HepG2 (cell line): Measurements from ENCODE around the gene PNRC1. TPM values are rescaled to one million over a fixed set of nuclear protein-coding genes. Genes with fewer than 3 reads are reported as not detected.

ENCODE experiments used
- ATAC-seq: fragments of 200-7000 bp; cut with Tn5 transposase; 3 replicates; pipeline ENCODE4 v1.9.1; 2020; ENCODE audit warnings: mild to moderate bottlenecking, moderate library complexity
- BruUV-seq: library from RNA; stranded (reverse); fragments of 400-500 nt; replicated peaks from 2 replicates; lab custom pipeline; 2021; lab: Mats Ljungman, UMichigan
- CTCF ChIA-PET: fragments of 300-600 bp; formaldehyde crosslinking; extraction: SDS; loops from one replicate; lab custom pipeline; 2021; ENCODE audit warnings: low total read pairs, inconsistent platforms, low intra/inter-chr PET ratio; lab: Yijun Ruan, JAX
- POLR2A ChIA-PET: fragments of 350-600 bp; sonication (Branson Sonifier 250); formaldehyde crosslinking; loops from one replicate; lab custom pipeline; 2020; ENCODE audit warnings: antibody characterized with exemption, inconsistent platforms; lab: Yijun Ruan, JAX
- DNase-seq: peaks from one replicate; pipeline ENCODE4 v3.0.0-alpha.2; 2015; ENCODE audit warnings: low spot score
- FAIRE-seq: peaks from 3 replicates; lab custom pipeline; 2011; peaks lifted over from hg19 to GRCh38; lab: Jason Lieb, UNC
- H2AFZ ChIP-seq: one replicate; pipeline ENCODE4 v1.6.1; 2011; ENCODE audit warnings: low read length, inconsistent platforms
- H3K27ac ChIP-seq: fragments of 300-600 bp; 3 replicates; pipeline ENCODE4 v1.8.0; 2011; ENCODE audit warnings: mixed run types, mild to moderate bottlenecking, mixed read lengths, low read length, inconsistent platforms; ENCODE audit not compliant: insufficient read depth; ENCODE audit errors: extremely low read length
- H3K27me3 ChIP-seq, 2 experiments: fragments of 200-600 bp in 1 of 2; 2 replicates in 1 of 2; 3 replicates in 1 of 2; pipeline versions ENCODE4 v1.6.0 to v1.8.0; 2011; ENCODE audit warnings: low read length in 2 of 2, mild to moderate bottlenecking in 2 of 2, moderate library complexity in 2 of 2, inconsistent platforms in 1 of 2; ENCODE audit not compliant: insufficient read depth in 2 of 2, control insufficient read depth in 1 of 2
- H3K36me3 ChIP-seq, 2 experiments: fragments of 200-600 bp in 1 of 2; replicated peaks in 1 of 2; 2 replicates in 1 of 2; 3 replicates in 1 of 2; pipeline versions ENCODE4 v1.5.1 to v1.8.0; 2011; ENCODE audit warnings: low read length in 2 of 2, inconsistent platforms in 1 of 2; ENCODE audit not compliant: insufficient read depth in 2 of 2, control insufficient read depth in 1 of 2
- H3K4me1 ChIP-seq: 2 replicates; pipeline ENCODE4 v1.5.1; 2012; ENCODE audit warnings: low read length, inconsistent platforms; ENCODE audit not compliant: insufficient read depth
- H3K4me2 ChIP-seq: 2 replicates; pipeline ENCODE4 v1.6.0; 2011; ENCODE audit warnings: low read depth, low read length, inconsistent platforms
- H3K4me3 ChIP-seq, 3 experiments: fragments of 200-600 bp in 1 of 3; sonication (generic), shearing (Covaris generic) in 1 of 3; replicated peaks in 1 of 3; 2 replicates each; pipeline ENCODE4 v1.5.1; 2011 to 2016; ENCODE audit warnings: low read length in 3 of 3, inconsistent platforms in 2 of 3, low read depth in 2 of 3, mild to moderate bottlenecking in 2 of 3, control low read depth in 1 of 3, mixed read lengths in 1 of 3; ENCODE audit not compliant: insufficient read depth in 1 of 3
- H3K79me2 ChIP-seq: one replicate; pipeline ENCODE4 v1.6.1; 2011; ENCODE audit warnings: low read length, inconsistent platforms; ENCODE audit not compliant: insufficient read depth
- H3K9ac ChIP-seq: 2 replicates; pipeline ENCODE4 v1.6.0; 2011; ENCODE audit warnings: mild to moderate bottlenecking, low read depth, low read length, inconsistent platforms; ENCODE audit not compliant: insufficient read depth
- H3K9me3 ChIP-seq: 2 replicates; pipeline ENCODE4 v1.5.1; 2012; ENCODE audit warnings: mild to moderate bottlenecking, low read length
- H4K20me1 ChIP-seq: 2 replicates; pipeline ENCODE4 v1.6.0; 2011; ENCODE audit warnings: inconsistent platforms, mild to moderate bottlenecking, low read length, moderate library complexity; ENCODE audit not compliant: insufficient read depth
- KIAA2018 ChIP-seq: sonication (generic); formaldehyde crosslinking; IDR thresholded peaks from 2 replicates; pipeline ENCODE4 v1.5.0; 2020; ENCODE audit warnings: mild to moderate bottlenecking, missing genetic modification reagents, borderline replicate concordance
- MAFF ChIP-seq: IDR thresholded peaks from 2 replicates; pipeline ENCODE4 v1.6.1; 2011; ENCODE audit warnings: low read depth, low read length, improper control_type of control experiment
- MAFK ChIP-seq, 2 experiments: IDR thresholded peaks in 1 of 2; conservative IDR thresholded peaks in 1 of 2; 2 replicates each; pipeline ENCODE4 v1.6.1; 2011; ENCODE audit warnings: improper control_type of control experiment in 2 of 2, low read length in 2 of 2
- TARDBP ChIP-seq: sonication (generic); formaldehyde crosslinking; IDR thresholded peaks from 2 replicates; pipeline ENCODE4 v1.8.0; 2022; ENCODE audit warnings: mild to moderate bottlenecking, missing genetic modification reagents
- TFDP2 ChIP-seq: sonication (generic); formaldehyde crosslinking; IDR thresholded peaks from 2 replicates; pipeline ENCODE4 v1.4.0; 2020; ENCODE audit warnings: missing genetic modification reagents
- WGBS: methylation state at CpG from one replicate; pipeline ENCODE4 v1.1.6; 2017; ENCODE audit warnings: low lambda C conversion rate; 5-methylcytosine and 5-hydroxymethylcytosine counted together
- in situ Hi-C: cut with HindIII; loops from 2 replicates; pipeline ENCODE4 v1.10.0; 2017; ENCODE audit warnings: low pct_unique_long_range_greater_than_20kb; ENCODE audit not compliant: extremely low pct_ligation_motif_present
- intact Hi-C: fragments of 100-400 bp; cut with micrococcal nuclease; formaldehyde crosslinking; loops from one replicate; pipeline ENCODE4 v1.10.0; 2022; ENCODE audit not compliant: unreplicated experiment
- polyA plus RNA-seq, 8 experiments: library from polyadenylated mRNA; depleted of rRNA in 3 of 8; stranded (reverse) in 7 of 8; unstranded in 1 of 8; fragments of >200 nt; fragmentation: Illumina TruSeq in 4 of 8; extraction: Trizol in 4 of 8; gene quantifications; 2 replicates each; pipeline versions ENCODE4 v1.2.1 to v1.2.3, GENCODE V29; 2011 to 2016; ENCODE audit warnings: low read depth in 4 of 8, missing spikeins in 1 of 8, mixed read lengths in 1 of 8; ENCODE audit not compliant: insufficient read depth in 1 of 8
- total RNA-seq, 5 experiments: library from RNA; depleted of rRNA; stranded (reverse); fragments of >200 nt; fragmentation: Illumina TruSeq; extraction: Trizol; gene quantifications; 2 replicates each; pipeline ENCODE4 v1.2.3, GENCODE V29; 2016; ENCODE audit warnings: low read depth in 1 of 5

The PNRC1 gene
- total and polyA plus RNA-seq, 2 of the 13 experiments (the other 11 are each of a cell fraction or from before 2014, with no cell fraction given): 17.6 to 36.0 TPM

- POLR2A ChIA-PET: no interaction called here
- TF ChIP-seq MAFK (conservative IDR thresholded peaks at IDR 0.05 in 1 of 2, IDR thresholded peaks at IDR 0.05 in 1 of 2; ENCODE audit: low read length in 2 of 2): peak; percentile 94 to 97
- peak; percentile 95 for TF ChIP-seq MAFF
- TF ChIP-seq TFDP2: no peak
- TF ChIP-seq, all 625 proteins: peak for 2
- intact Hi-C loops: loop anchor here (1.0 to 2.0 kb wide), 2 partner anchors 120 to 139 kb away; no protein-coding TSS in a partner anchor
- no peaks in the 10 kb centered on the region for H3K79me2 ChIP-seq
- no TSS peak for BruUV-seq
- no peak overlapping the region for H3K4me3 ChIP-seq
- no peak for ATAC-seq
- H2AFZ ChIP-seq: no peak overlapping the region
- peaks cover 29% of the 10 kb centered on the region for H3K4me1 ChIP-seq
- H3K27ac ChIP-seq: no peak overlapping the region
- no peaks in the 10 kb centered on the region for H3K36me3 ChIP-seq
- H3K27me3 ChIP-seq: no peaks in the 10 kb centered on the region
- DNase-seq: no peak
- WGBS: 20% methylated on average over 1 of the region's 1 CpG
- H3K4me2 ChIP-seq: no peak overlapping the region
- H4K20me1 ChIP-seq: no peaks in the 10 kb centered on the region
- no peak overlapping the region for H3K9ac ChIP-seq
- no peaks in the 10 kb centered on the region for H3K9me3 ChIP-seq
- no peak for FAIRE-seq
- CTCF ChIA-PET: interaction anchor here (1.5 to 2.4 kb wide), 2 partner anchors 121 to 138 kb away, joined by 5 to 32 read pairs; no protein-coding TSS in a partner anchor
- in situ Hi-C loops: loop anchor here (5.0 kb wide), 1 partner anchor 120 kb away; no protein-coding TSS in a partner anchor
Observed at GRCh38 chr6:89121934-89122333, 41.4 kb downstream of the PNRC1 start.

DNA sequence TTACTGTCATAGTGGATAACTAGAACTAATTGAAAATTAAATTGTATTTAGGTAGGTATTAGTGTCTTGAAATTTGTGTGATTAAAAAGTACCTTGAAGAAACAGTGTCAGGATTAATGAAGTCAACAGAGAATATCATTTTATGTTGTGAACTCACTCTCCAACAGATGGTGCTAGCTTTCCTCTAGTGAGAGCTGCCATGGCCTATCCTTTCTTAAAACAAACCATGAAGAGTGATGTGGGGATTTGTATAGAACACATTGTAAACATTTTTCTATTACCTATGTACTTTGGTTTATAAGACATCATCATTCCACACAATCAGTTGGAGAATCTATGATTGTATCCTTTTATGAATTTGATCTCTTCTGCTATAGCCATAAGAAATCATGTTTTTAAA lies 42.1 kb downstream of the PNRC1 start:
- Histone ChIP-seq H3K27me3 (no peaks in the 10 kb centered on the region), H2AFZ (no peak overlapping the region), H3K4me3 (no peak overlapping the region), H3K79me2 (no peaks in the 10 kb centered on the region), H3K9me3 (no peaks in the 10 kb centered on the region), H3K9ac (no peak overlapping the region), H4K20me1 (no peaks in the 10 kb centered on the region), H3K27ac (no peak overlapping the region), H3K4me1 (peaks cover 25% of the 10 kb centered on the region), H3K4me2 (no peak overlapping the region), H3K36me3 (no peaks in the 10 kb centered on the region)
- intact Hi-C loops (loop anchor here (1.0 to 2.0 kb wide), 2 partner anchors 120 to 140 kb away; no protein-coding TSS in a partner anchor), in situ Hi-C loops (loop anchor here (5.0 kb wide), 1 partner anchor 120 kb away; no protein-coding TSS in a partner anchor)
- peak; percentile 82 for FAIRE-seq
- peak; percentile 53 for DNase-seq
- peak; percentile 67 for ATAC-seq
- ChIA-PET CTCF (interaction anchor here (1.5 to 2.4 kb wide), 2 partner anchors 120 to 139 kb away, joined by 5 to 32 read pairs; no protein-coding TSS in a partner anchor), POLR2A (no interaction called here)
- BruUV-seq: no TSS peak
- TF ChIP-seq KIAA2018 (CRISPR knock-in tag) (no peak), TARDBP (CRISPR knock-in tag) (no peak)
